Measurements from ENCODE around the gene JUP. TPM values are rescaled to one million over a fixed set of nuclear protein-coding genes. Genes with fewer than 3 reads are reported as not detected.

The JUP gene
- total RNA-seq, 1 experiment from 2014 or later, result 705 TPM

GRCh38 chr17:41822216-41823140 lies 36.0 kb upstream of the JUP start:
- intact Hi-C loops (cut with micrococcal nuclease; ENCODE audit: unreplicated experiment), result no loop called here
- Mint-ChIP-seq H3K27ac (ENCODE audit: unreplicated experiment) (no peak overlapping the region), H3K27me3 (ENCODE audit: unreplicated experiment) (peaks cover 45% of the 10 kb centered on the region), H3K4me3 (ENCODE audit: low read depth, unreplicated experiment) (no peak overlapping the region), H3K36me3 (ENCODE audit: insufficient read depth, unreplicated experiment) (peaks cover 33% of the 10 kb centered on the region), H3K9me3 (ENCODE audit: low read depth, unreplicated experiment) (no peaks in the 10 kb centered on the region), H3K4me1 (ENCODE audit: low read depth, unreplicated experiment) (no peaks in the 10 kb centered on the region)
- no peak for TF ChIP-seq CTCF (IDR thresholded peaks at IDR 0.05; ENCODE audit: unreplicated experiment)
- CTCF ChIA-PET, result no interaction called here
- BruUV-seq (replicated peaks), result no TSS peak
- DNase-seq, result no peak

DNA sequence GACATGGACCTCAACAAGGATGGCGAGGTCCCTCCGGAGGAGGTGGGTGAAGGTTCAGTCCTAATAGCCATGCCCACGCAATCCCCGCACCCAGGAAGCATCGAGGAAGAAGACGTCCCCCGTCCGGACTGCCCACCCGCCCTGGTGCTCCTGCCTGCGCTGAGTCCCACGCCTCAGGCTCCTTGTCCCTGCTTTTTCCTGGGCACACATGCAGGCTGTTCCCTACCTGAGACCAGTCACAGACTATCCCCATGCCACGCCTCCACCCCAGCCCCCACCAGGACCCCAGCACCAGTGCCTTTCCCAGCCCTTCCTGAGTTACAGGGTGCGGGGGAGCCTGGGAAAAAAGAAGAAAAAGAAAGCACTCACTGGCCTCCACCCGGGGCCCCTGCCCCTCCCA lies 35.3 kb upstream of the JUP start:
- intact Hi-C loops (cut with micrococcal nuclease; ENCODE audit: unreplicated experiment), result no loop called here
- H3K9me3 Mint-ChIP-seq (ENCODE audit: low read depth, unreplicated experiment), result no peaks in the 10 kb centered on the region
- CTCF ChIA-PET, result no interaction called here
- no peak for TF ChIP-seq CTCF (IDR thresholded peaks at IDR 0.05; ENCODE audit: unreplicated experiment)
- no peak for DNase-seq
- no peak overlapping the region for H3K4me3 Mint-ChIP-seq (ENCODE audit: low read depth, unreplicated experiment)
- H3K27ac Mint-ChIP-seq (ENCODE audit: unreplicated experiment), result no peak overlapping the region
- peaks cover 33% of the 10 kb centered on the region for H3K36me3 Mint-ChIP-seq (ENCODE audit: insufficient read depth, unreplicated experiment)
- no TSS peak for BruUV-seq (replicated peaks)
- H3K27me3 Mint-ChIP-seq (ENCODE audit: unreplicated experiment), result peaks cover 45% of the 10 kb centered on the region
- H3K4me1 Mint-ChIP-seq (ENCODE audit: low read depth, unreplicated experiment), result no peaks in the 10 kb centered on the region

- Mint-ChIP-seq H3K4me3 (ENCODE audit: low read depth, unreplicated experiment) (no peak overlapping the region), H3K27ac (ENCODE audit: unreplicated experiment) (no peak overlapping the region), H3K36me3 (ENCODE audit: insufficient read depth, unreplicated experiment) (peaks cover 25% of the 10 kb centered on the region), H3K9me3 (ENCODE audit: low read depth, unreplicated experiment) (no peaks in the 10 kb centered on the region), H3K4me1 (ENCODE audit: low read depth, unreplicated experiment) (no peaks in the 10 kb centered on the region), H3K27me3 (ENCODE audit: unreplicated experiment) (peaks cover 45% of the 10 kb centered on the region)
- DNase-seq, result no peak
- no TSS peak for BruUV-seq (replicated peaks)
- TF ChIP-seq CTCF (IDR thresholded peaks at IDR 0.05; ENCODE audit: unreplicated experiment), result no peak
- intact Hi-C loops (cut with micrococcal nuclease; ENCODE audit: unreplicated experiment), result no loop called here
- CTCF ChIA-PET, result no interaction called here
These were observed 31.5 kb upstream of the JUP start for GRCh38 chr17:41818024-41818423.

DNA sequence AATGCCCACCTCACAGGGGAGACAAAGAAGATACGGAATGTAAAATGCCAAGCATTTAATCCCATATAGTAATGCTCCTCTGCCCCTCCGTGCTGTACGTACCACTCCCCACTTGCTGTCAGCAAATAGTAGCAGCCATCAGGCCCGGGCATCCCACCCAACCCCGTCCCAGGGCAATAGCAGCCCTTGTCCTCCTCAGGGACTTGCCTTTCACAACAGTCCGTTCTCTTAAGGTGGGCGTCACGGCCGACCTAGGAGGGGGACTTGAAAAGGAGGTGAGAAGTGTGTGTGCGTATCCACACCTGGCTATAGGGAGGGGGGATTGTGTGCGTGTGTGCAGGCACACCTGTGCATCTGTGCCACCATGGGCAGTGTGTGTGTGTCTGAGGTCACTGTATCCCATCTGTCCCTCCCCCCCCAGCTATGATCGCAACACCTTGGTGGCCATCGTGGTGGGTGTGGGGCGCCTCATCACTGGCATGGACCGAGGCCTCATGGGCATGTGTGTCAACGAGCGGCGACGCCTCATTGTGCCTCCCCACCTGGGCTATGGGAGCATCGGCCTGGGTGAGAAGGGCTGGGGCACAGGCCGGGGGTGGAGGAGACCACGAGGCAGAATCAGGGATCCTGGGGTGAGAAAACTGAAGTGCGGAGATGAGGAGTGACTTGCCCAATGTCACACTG lies 30.3 kb upstream of the JUP start:
- no peak for TF ChIP-seq CTCF (IDR thresholded peaks at IDR 0.05; ENCODE audit: unreplicated experiment)
- DNase-seq, result no peak
- Mint-ChIP-seq H3K27me3 (ENCODE audit: unreplicated experiment) (peaks cover 40% of the 10 kb centered on the region), H3K4me3 (ENCODE audit: low read depth, unreplicated experiment) (no peak overlapping the region), H3K36me3 (ENCODE audit: insufficient read depth, unreplicated experiment) (peaks cover 30% of the 10 kb centered on the region), H3K9me3 (ENCODE audit: low read depth, unreplicated experiment) (no peaks in the 10 kb centered on the region), H3K4me1 (ENCODE audit: low read depth, unreplicated experiment) (peaks cover 9% of the 10 kb centered on the region), H3K27ac (ENCODE audit: unreplicated experiment) (no peak overlapping the region)
- intact Hi-C loops (cut with micrococcal nuclease; ENCODE audit: unreplicated experiment), result no loop called here
- CTCF ChIA-PET, result no interaction called here
- BruUV-seq (replicated peaks), result no TSS peak
